NOMO-1 (cell line): Measurements from ENCODE around the gene ALDOA.

Experiments
- DNase-seq, 2 experiments: peaks; one replicate each; lab custom pipeline; 2025; ENCODE audit not compliant: unreplicated experiment in 2 of 2; lab: John Stamatoyannopoulos, UW

Gene ALDOA

DNA sequence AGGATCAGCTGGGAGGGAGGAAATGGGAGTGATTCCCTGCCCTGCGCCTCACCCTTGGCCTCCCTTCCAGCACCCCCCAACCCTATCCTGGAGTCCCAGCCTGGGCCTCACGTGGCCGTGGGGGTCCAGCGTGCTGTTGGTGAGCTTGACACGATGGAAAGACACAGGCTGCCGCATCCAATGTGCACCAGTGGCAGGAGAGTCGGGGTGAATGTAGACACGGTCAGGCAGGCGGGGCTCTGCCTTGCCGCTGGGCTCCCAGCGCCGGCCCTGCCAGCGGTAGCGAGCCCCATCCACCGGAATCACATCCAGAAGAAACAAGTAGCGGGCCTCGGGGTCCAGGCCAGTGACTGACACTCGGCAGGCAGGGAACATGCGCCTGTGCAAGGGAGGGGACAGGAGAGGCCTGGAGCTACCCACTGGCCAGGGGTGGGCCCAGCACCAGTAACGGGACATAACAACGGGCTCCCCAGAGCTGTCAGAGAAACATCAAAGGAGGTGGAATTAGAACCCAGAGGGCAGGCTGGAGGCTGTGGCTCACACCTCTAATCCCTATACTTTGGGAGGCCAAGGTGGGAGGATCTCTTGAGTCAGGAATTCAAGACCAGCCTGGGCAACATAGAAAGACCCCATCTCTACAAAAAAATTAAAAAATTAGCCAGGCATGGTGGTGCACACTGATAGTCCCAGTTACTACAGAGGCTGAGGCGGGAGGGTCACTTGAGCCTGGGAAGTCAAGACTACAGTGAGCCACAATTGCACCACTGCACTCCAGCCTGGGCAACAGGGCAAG is 23.5 kb downstream of the ALDOA start:
- no peak for DNase-seq

DNA sequence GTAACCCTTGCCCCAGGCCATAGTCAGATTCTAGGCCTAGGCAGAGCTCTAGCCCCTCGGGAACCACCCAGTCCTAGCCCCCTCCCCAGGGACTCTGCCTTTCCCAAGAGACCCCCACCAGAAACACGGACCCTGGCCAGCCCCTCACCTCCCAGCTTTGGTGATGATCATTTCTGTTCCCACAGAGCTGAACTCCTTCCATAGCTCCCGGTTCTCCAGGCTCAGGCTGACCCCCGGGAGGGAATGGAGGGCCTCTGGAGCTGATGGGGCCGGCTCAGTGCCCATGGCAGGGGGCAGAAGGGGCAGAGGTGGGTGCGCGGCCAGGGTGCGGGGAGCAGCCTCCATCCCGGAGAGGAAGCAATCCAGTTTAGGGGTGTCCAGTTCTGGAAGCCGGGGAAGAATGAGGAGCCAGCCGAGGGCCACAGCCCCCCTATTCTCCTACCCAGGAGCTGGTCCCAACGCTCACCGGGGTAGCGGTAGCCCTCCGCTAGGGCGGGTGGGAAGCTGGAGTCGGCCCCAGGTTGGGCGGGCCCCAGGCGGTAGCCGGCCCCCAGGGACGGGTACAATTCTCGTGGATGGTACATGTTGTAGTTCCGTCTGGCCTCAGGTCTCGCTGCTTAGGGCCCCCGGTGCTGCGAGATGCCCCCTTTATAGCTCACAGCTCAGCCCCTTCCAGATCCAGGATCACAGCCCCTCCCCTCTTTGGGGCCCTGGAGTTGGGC is 25.2 kb downstream of the ALDOA start:
- DNase-seq: no peak

DNA sequence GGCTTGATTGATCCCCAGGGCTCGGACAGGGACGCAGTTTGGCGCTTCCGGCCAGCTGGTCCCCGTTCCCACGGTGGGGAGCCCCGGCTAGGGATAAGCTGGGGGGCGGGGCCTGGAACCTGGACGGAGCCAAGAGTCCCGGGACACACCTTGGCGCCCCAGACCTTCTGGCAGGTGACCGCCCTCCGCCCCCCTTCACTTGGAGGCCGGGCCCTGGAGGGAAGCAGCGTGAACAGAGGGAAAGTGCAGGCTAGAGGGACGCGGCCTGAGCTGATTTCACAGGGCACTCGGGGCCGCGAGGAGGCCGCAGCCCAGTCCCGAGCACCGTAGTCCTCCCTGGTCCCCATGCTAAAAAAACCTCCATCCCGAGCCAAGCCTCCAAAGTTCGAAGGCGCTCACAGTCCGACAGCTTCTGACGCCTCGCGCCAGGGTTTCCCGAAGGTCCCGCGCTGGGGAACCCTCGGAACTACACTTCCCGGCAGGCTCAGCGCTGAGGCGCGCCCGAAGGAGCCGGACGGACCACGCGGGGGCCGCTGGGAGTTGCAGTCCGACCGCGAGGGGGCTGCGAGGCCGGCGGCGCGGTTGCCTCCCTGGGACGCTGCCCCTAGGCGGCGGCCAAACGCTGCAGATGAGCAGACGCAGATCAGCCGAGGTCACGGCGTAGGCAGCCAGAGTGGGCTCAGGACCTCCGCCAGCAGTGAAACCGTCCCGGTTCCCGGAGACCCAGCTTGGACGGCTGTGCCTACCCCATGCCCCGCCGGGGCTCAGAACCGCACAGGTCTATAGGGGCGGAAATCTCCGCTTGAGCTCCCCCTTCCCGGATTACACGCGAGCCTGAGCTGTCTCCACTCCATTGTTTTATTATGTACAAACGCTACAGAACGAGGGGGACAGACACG is 26.2 kb downstream of the ALDOA start, which contains the start of gene TBX6:
TSS of gene TBX6 (minus strand) at position 451 of the 899 bp plus-strand sequence. CDS start 731 bp downstream, outside the sequence.
- DNase-seq: peak; percentile 90 to 92

DNA sequence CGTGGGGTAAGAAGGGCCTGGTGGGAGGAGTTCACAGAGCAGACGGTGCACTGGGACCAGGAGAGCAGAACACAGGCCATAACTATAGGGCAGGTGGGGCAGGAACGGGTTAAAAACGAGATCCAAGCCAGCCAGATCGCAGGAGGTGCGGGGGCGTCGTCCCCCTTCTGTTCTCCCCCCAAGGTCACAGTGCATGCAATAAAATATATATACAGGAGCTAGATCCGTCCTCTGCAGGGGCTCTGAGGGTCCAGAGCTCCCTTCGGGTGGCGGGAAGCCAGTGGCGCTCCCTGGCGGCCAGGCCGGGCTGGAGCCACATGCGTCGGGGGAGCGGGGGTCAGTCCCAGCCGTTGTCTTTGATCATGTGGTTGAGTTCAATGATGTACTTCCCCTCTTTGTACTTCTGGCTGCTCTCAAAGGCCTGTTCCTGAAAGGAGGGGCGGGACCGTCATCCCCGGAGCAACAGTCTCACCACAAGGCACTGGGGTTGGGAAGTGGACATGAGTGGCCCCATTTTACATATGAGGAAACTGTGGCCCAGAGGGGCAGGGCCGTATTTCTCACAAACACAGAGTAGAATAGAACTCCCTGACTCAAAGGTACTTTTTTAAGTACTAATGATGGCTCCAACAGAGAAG is 26.9 kb downstream of the ALDOA start:
- DNase-seq: peak; percentile 96 to 98

DNA sequence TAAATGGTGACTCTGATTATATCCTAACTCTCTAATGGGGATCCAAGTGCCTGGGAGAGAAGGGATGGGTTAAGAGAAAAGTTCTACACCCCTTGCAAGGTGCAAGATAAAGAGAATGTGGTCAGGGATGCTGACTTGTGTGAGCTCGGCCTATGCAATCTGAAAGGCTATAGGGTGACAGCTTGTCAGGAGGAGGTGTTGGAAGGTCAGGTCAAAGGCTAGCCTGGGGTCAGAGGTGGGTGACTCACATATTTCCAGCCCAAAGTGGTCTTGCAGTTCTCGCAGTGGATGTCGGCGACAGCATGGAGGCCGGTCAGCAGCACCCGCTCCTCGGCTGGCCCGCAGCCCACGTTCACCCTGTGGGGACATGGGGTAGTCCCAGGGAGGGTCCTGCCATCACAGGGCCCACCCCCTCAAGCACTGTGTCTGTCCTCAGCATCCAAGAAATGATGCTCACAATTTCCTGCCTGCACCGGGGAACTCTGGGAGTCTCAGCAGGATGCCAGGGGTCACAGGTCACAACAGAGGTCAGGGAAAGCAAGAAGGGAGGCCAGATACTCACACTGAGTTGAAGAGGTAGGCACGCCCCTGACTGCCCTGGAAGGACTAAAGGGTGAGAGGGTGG is 29.1 kb downstream of the ALDOA start:
- DNase-seq: no peak

DNA sequence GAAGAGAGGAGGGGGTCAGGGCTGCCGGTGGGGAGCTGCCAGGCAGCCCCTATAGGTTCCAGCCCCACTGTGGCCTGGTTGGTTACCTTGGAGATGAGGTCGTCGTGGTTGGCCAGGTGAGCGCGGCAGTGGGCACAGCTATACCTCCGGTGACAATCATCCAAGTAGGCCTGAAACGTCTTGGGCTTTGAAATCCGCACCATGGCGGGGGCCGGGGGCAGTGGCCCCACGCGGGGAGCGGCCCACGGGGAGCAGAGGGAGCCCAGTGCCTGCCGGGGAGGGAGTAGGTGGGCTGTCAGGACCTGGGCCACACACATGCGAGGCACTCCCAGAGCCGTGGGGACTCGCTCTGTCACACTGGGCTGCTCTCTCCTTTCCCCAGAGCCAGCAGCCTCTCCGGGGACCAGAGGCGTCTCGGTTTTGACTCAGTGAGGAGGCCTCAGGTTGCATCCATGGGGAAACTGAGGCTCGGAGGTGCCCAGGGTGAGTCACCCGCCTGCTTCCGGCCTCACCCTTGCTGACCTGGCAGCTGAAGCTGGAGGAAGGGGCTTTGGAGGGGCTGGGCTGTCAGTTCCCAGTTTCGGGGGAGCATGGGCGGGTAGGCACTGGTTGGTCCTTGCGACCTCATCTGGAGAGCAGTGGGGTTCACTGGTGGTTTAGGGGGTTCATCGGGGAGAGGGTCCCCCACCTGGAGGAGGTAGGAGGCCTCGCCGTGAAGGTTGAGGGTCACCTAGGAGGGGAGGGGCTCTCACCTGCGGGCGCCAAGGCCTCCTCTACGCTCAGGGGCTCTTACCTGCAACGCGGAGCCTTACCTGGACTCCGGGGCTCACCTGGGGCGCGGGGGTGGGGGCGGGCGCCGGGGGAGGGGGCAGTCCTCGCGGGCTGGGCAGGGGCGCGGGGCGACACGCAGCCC is 29.9 kb downstream of the ALDOA start:
- DNase-seq: no peak

DNA sequence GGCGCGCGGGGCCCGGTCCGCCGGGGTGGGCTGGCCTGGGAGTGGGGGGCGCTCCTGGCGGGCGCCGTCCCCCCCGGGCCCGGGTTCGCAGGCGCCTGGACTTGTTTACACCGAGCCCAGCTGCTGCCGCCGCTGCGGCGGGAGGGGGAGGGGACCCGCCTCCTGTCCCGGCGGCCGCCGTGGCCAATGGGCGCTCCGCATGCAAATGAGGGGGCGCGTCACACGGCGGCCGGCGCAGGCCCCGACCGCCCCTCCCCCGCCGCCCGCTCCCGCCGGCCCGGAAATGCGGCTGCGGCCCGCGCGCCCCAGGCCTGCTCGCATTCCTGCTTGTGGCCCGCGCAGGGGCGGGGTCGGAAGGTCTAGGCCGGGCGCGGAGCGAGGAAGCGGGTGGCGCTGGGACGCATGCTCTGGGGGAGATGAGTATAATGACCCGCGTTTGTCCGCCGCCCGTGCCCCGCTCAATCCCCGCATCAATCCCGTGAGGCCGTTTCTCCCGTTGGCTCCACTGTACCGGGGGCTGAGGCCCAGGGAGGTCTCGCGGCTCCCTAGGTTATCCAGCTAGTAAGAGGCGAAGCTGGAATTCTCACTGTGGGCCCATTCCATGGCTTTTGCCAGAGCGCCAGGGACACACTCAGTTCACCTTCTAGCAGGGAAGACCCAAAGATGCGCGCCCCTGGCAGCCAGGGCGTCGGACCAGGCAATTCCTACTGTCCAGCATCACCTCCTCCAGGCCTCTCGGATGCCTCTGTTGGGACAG is 30.7 kb downstream of the ALDOA start, which contains the start of gene YPEL3:
TSS of gene YPEL3 (minus strand) at position 109 of the 757 bp plus-strand sequence. CDS start 731 bp downstream, outside the sequence.
- DNase-seq: peak; percentile 83 to 93

DNA sequence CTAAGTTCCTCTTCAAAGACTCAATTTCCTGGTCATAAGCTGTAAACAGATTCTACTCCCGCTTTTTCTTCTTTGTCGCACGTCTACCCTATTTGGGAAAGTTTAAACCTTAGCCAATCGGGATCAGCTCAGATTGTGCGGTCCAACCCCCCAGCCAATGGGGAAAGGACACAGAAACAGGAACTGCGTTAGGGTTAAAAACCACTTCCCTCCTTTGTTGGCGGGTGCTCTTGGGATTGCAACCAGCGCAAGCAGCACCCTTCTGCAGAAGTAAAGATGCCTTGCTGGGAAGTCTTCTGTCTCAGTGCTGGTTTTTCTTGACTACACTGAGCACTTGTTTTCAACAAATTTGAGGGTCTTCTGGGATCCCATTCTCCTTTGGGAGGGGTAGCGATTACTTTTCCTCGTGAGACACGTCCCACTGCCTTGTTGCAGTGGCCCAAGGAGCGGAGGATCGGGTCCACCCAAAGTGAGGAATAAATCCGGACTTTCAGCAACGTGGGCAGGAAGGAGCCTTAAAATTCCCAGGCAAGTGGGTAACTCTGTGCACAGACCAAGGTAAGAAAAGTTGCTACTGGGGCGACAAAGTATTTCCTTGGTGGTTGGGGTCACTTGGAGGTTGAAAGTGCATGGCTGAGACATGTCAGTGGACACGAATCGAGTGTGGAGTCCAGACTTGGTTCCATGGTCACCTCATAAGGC is 31.5 kb downstream of the ALDOA start:
- no peak for DNase-seq

DNA sequence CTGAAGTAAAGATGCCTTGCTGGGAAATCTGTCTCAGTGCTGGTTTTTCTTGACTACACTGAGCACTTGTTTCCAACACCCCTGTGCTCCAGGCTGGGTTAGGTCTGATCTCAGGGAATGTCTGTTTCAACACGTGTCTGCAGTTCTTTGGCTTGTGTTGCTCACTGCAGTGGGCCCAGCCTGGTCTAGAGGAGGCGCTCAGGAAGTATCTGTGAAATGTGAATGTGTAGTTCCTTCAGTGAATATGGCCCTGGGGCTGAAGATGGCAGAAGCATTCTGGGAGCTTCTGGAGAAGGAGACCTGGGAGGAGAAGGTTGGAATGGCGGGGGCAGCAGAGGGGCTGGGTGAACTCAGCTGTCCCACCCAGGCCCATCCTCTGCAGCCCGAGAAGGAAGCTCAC is 38.5 kb downstream of the ALDOA start:
- DNase-seq: no peak

DNA sequence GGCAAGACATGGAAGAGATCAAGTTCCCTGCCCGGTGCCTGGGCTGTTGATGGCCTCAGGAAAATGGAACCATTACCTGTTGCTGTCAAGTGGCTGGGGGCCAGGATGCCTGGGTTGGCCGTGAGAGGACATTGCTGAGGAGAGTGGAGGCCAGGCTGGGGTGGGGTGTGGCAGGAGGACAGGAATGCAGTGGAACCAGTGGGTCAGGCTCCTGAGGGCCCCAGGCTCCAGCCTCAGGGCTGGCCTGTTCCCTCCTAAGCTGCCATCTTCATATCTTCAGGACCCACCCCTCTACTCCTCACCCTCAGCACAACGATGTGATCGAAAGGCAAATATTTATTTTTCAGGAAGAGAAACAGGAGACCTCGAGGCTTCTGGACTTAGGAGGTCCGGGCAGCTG is 38.9 kb downstream of the ALDOA start:
- no peak for DNase-seq

DNA sequence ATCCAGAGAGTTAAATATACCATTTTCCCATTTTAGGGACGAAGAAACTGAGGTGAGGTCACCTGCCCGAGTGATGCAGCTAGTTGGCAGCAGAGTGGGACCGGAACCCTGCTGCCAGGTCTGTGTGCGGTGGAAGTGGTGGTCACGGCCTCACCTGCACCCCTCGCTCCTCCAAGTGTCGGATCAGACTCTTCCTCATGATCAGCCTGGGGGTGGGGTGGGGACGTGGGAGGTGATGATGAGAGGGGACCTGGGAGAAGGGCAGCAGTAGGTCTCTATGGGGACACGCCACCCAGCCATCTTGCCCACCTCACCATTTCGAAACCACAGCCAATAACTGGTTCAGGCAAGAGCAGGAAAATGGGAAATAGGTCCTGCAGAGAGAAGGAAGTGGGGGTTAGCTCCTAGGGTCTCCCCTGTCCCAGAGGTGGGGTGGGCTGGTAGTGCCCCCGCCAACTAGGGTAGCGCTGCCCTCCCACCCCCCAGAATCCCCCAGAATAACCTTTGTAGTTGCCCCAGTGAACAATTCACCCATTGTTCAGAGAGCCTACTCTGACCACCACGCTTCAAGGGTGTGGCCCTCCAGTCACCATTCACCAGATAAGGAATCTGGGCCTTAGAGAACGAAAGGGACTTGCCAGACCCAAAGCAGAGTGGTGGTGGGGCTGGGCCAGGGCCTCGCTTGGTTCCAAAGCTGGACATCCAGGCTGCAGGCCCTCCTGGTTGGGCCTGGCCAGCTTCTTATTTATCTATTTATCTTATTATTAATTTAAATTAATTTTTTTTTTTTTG is 42.7 kb downstream of the ALDOA start:
- no peak for DNase-seq

DNA sequence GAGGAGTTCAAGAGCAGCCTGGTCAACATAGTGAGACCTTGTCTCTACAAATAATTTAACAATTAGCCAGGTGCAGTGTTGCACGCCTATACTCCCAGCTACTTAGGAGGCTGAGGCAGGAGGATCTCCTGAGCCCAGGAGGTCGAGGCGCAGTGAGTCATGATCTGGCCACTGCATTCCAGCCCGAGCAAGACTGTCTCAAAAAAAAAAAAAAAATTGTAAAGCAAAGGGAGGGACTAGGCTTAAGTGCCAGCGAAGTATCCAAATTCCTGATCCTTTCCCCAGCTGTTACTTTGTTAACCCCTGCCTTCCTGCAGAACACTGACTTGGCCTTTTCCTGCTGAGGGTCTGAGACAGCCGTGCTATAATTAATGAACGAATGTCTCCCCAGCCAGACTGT is 45.1 kb downstream of the ALDOA start:
- no peak for DNase-seq

DNA sequence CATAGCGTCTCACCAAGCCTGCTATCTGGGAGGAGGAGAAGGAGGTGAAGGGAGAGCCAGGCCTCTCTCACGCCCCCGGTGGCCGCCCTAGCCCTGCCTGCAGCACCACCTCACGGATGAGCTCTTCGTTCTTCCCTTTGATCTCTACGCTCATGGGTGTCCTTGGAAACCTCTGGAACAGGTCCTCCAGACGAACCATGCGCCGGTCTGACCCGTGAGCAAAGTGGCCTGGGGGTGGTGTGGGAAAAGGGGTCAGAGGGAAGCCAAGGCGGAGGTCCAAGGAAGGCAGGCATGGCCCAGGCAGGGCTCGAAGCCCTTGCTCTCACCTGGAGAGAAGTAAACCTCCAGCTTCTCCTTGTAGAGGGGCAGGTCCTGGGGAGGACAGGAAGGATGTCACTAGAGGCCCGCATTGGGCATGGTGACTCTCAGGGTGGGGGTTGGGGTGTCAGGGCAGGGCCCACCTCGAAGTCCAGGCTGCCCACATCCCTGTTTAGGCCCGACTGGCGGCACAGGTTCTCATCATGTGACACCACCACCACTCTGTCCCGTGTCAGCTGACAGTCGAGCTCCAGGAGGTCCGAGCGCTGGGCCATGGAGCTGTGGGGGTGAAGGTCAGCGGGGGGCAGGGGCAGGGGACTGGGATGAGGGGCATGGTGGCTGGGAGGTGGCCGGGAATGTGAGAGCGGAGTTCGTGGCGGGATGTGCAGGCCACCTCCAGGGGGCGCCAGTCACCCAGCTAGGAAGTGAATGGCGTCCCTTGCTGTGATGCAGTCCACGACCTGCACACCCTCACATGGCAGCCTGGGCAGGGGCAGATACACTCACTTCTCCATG is 46.9 kb downstream of the ALDOA start:
- peak; percentile 20 to 35 for DNase-seq

DNA sequence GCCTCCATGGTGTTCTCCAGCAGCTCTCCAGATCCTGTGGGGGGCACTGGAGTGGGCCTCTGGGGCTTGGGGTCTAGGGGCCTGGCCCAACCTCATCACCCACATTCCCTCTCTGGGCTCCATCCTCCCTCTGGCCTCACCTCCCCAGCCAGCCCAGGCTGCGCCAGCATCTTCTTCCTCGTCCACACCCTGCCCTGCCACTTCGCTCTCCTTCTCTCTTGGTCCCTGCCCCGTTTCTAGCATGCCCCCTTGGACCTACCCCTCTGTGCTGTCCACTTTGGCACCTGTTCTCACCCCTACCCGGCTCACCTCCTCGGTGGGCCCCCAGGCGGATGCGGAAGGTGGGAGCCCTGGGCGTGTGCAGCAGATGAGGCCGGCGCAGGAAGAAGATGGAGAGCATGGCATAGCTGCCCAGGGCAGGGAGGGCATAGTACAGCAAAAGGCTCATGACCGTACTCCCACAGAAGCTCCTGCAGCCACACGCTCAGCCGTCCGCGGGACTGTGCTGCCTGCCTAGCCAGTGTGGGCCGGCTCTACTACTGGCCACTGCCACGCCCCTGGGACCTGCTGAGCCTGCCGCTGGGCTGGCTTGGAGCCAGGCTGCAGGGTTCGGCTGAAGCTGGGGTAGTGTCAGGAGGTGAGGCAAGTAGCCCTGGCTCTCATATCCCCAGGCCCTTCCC is 47.6 kb downstream of the ALDOA start, which contains the start of gene GDPD3:
TSS of gene GDPD3 (minus strand) at position 507 of the 680 bp plus-strand sequence. CDS start at position 448, 59 bp downstream.
- no peak for DNase-seq

DNA sequence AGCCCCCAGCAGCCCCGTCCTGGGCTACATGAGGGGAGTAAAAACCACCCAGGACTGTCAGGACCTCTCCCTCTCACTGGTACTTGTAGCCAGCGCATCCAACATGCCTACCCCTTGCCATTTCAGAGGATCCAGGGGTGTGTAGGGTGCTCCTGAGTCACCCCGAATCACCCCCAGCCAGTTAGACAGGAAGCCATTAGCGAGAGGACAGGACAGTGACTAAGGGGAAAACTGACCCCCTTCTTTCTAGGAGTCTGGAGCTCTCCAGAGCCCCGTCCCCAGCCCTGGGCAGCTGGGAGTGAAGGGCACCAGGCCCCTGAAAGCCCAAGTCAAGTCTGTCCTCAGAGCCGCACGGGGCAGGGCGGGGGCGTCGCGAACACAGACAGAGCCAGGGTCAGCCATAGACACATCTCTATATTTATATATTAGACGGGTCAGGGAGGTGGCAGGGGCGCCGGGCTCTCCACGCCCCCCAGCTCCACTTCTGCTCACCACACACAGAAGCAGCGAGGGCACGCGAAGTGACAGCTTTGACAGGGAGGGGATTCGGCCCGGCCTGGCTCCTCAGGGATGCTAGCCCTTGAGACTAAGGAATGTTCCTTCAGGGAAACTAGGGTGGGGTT is 48.3 kb downstream of the ALDOA start:
- DNase-seq: no peak
